GM19238 (cell line): ENCODE measurements around the gene ATP2B2.

ENCODE experiments used
- DNase-seq: peaks from one replicate; pipeline ENCODE4 v3.0.0; 2011; ENCODE audit warnings: low spot score; ENCODE audit not compliant: insufficient read length

Gene ATP2B2

GRCh38 chr3:10432156-10432845 is 73.1 kb downstream of the ATP2B2 start:
- DNase-seq: no peak

GRCh38 chr3:10430805-10431204 is 74.6 kb downstream of the ATP2B2 start:
- no peak for DNase-seq

- no peak for DNase-seq
Observed at GRCh38 chr3:10428406-10429091, 76.8 kb downstream of the ATP2B2 start.

GRCh38 chr3:10426346-10427220 is 78.8 kb downstream of the ATP2B2 start:
- no peak for DNase-seq

GRCh38 chr3:10423171-10423882 is 82.1 kb downstream of the ATP2B2 start:
- no peak for DNase-seq

GRCh38 chr3:10421996-10422395 is 83.4 kb downstream of the ATP2B2 start:
- DNase-seq: no peak

GRCh38 chr3:10420745-10421475 is 84.5 kb downstream of the ATP2B2 start:
- DNase-seq: no peak

- no peak for DNase-seq
Observed at GRCh38 chr3:10419637-10420232, 85.7 kb downstream of the ATP2B2 start.

- DNase-seq: no peak
Observed at GRCh38 chr3:10417847-10418246, 87.5 kb downstream of the ATP2B2 start.

GRCh38 chr3:10416730-10417300 is 88.6 kb downstream of the ATP2B2 start:
- DNase-seq: no peak

- no peak for DNase-seq
Observed at GRCh38 chr3:10413041-10413440, 92.3 kb downstream of the ATP2B2 start.

GRCh38 chr3:10411598-10412332 is 93.6 kb downstream of the ATP2B2 start:
- DNase-seq: no peak

- DNase-seq: no peak
Observed at GRCh38 chr3:10410383-10411002, 94.9 kb downstream of the ATP2B2 start.

GRCh38 chr3:10408680-10409079 is 96.7 kb downstream of the ATP2B2 start:
- DNase-seq: no peak

- DNase-seq: no peak
Observed at GRCh38 chr3:10407361-10407760, 98.0 kb downstream of the ATP2B2 start.

- DNase-seq: no peak
Observed at GRCh38 chr3:10406414-10406813, 99.0 kb downstream of the ATP2B2 start.

- no peak for DNase-seq
Observed at GRCh38 chr3:10405816-10406215, 99.6 kb downstream of the ATP2B2 start.

GRCh38 chr3:10404876-10405275 is 100.5 kb downstream of the ATP2B2 start:
- DNase-seq: no peak

GRCh38 chr3:10404377-10404776 is 101.0 kb downstream of the ATP2B2 start:
- DNase-seq: no peak
